HG02970 (cell line): ENCODE results near the gene PHYKPL.

Experiments used
- ATAC-seq: cut with Tn5 transposase; IDR thresholded peaks from one replicate; pipeline ENCODE4 v1.9.1; 2021; ENCODE audit warnings: mild to moderate bottlenecking, moderate library complexity, moderate number of reproducible peaks; ENCODE audit not compliant: unreplicated experiment, low FRiP score

PHYKPL gene

DNA sequence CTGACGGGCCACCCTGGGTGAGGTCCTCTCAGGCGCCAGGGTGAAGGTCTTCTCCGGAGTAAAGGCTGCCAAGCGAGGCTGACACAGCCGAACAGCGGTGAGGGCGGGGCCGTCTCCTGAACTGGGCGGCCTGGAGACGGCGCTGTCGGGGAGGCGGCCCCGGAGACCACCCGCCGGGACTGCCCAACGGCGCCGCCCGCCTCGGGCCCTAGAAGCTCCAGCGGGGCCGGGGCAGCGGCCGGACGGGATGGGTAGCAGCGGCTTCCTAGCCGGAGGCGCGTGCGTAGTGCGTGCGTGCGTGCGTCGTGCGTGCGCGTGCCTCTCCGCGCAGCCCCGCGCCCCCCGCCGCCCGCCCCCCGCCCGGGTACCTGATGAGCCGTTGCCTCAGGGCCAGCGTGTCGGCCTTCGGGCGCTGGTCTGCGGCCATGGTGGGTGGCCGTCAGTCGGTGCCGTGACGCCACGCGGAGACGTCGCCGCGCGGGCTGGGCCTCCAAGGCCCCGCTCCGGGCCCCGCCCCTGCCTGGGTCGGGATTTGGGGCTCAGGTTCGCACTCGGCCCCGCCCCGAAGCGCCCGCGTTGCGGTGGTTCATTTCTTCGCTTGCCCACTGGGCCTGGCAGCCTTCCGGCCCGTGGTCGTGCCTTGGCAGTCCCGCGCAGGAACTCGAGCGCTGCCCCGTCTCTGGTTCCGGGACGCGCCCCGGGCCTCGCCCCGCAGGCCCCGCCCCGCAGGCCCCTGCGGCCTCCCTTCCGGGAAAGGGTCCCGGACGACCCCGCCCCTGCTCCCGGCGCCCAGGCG, at the start of gene PHYKPL:
TSS of gene PHYKPL (minus strand) at position 679 of the 796 bp plus-strand sequence. CDS start at position 427, 252 bp downstream.
- peak; percentile 69 for ATAC-seq

- ATAC-seq = no peak
These were observed 49.8 kb upstream of the PHYKPL start for GRCh38 chr5:178282391-178282790.

DNA sequence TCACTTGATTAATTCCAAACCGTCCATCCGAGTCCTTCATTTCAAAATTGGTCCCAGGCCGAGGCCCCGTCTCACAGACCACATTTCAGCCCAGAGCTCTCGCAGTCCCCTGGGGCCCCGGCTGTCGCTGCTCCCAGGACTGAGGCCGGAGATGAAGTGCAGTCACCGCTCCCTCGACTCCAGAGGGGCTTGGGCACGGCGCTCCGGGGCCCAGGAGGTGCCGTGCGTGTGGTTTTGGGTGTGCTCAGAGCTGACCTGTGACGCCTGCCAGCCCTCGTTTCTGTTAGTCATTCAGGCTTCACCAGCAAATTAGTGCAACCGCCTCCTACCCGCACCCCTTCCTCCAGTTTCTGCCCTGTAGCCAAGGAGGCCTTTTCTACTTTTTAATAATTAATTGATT, 48.7 kb upstream of the PHYKPL start:
- ATAC-seq = no peak

- no peak for ATAC-seq
These were observed 48.0 kb upstream of the PHYKPL start for GRCh38 chr5:178280631-178281030.

DNA sequence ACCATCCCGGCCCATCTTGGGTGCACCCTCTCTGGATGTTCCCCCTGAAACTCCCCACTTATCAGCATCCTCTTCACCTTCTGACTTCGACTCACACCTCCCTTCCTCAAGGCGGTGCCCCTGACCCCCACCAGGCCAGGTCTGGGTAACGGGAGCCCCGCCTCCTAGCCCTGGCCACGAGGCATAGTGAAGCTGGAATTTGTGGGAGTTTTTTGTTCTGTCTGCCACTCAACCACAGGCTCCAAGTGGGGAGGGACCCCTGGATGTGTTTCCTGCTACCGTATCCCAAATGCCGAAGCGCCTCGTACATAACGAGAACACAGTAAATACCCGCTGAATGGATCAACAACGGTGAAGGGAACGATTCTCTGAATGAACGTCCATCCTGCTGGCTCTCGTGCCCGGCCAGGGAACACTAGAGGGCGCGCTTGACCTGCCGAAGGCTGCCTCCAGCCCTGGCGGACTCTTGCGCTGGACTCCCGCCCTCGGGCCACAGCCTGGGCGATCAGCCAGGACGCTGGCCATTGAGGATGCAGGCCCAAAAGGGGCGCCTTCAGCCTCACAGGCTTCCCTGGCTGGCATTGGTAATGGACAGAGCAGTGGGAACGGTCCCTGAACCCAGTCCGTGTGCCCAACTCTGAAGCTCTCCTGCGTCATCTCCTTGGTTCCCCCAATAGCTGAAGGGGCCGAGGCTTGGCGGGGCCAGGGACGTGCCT, 47.3 kb upstream of the PHYKPL start:
- ATAC-seq = no peak

GRCh38 chr5:178279026-178279722, 46.6 kb upstream of the PHYKPL start:
- ATAC-seq = no peak

DNA sequence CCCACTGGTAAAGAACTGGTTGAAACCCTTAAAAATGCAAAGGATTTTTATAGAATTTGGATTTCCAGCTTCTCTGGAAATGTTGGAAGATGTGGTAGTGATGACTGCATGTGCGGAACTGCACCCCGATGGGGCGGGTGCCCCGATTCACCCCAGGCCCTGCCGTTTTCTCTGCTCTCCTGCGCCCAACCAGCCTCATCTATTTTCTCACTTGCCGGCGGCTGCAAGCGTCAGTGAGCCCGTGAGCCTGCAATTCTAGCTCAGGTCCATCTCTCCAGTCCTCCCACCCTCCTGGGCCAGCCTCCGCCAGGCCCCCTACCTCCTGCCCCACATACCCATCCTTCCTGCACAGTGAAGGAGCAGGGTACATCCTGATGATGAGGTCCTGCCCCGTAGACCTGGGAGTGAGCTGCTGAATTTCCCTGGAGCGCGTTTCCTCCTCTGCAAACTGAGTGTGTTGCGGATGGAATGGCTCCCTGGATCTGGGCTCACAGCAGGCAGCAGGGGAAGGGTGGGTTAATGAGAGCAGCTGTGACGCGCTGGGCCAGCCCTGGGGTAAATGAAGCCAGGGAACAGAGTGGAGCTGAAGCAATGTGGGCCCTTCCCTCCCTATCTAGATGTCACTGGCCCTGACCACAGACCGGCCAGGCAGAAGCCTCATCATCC, 45.9 kb upstream of the PHYKPL start:
- ATAC-seq = no peak

- no peak for ATAC-seq
These were observed 45.3 kb upstream of the PHYKPL start for GRCh38 chr5:178277866-178278265.

DNA sequence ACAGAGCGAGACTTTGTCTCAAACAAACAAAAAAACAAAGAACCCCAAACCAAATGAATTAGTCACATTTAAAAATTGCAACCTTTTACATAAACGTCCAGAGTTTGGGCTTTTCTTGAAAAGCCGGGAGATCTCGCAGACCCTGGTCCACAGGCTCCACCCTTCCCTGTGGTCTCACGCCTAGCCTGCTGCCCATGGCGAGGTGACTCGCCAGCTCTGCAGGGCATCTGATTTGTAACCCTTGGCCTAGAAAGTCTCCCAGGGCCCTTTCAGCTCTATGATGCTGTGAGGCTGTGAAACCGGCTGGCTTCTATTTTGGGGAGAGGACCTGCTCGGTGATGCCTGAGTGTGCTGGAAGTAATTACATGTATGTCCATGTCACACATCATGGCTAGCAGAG, 44.7 kb upstream of the PHYKPL start:
- ATAC-seq = no peak

- no peak for ATAC-seq
These were observed 42.4 kb upstream of the PHYKPL start for GRCh38 chr5:178274781-178275537.

- ATAC-seq = no peak
These were observed 41.3 kb upstream of the PHYKPL start for GRCh38 chr5:178273665-178274541.

GRCh38 chr5:178273041-178273440, 40.4 kb upstream of the PHYKPL start:
- no peak for ATAC-seq

DNA sequence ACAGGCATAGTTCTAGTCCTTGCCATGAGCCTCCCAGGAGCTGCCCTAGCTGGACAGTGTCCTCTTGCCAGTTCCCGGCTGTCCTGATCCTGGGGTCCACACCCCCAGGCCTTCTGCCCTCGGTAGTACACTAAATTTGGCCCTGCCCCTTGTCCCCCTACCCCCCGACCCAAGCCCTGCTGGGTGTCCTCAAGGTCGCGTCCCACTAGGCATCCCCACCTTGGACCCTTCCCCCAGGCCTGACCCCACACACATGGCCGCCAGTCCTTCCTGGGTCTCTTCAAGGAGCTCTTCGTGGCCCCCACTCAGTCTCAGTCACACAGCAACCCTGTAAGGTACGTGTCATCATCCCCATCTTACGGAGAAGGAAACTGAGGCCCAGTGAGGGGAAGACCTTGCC, 40.0 kb upstream of the PHYKPL start:
- no peak for ATAC-seq

GRCh38 chr5:178271726-178272479, 39.3 kb upstream of the PHYKPL start:
- ATAC-seq = no peak

GRCh38 chr5:178271231-178271630, 38.6 kb upstream of the PHYKPL start:
- ATAC-seq = no peak

- ATAC-seq = no peak
These were observed 36.9 kb upstream of the PHYKPL start for GRCh38 chr5:178269499-178269898.

DNA sequence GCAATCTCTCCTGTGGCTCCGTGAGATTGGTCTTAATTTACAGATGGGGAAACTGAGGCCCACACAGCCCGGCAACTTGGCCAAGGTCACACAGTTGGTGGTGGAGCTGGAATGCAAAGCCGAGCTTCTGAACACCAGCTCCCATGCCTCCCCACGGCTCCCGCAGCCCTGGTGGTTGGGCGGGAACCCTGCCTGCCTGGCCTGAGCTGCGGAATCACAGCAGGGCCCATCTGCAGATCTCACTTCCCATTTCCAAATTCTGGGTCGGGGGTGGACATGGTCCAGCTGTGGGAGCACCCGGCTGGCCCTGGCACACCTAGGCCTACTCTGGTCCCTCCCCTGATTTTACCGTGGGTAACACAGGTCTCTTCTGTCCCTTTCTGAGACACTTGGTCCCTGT, 35.3 kb upstream of the PHYKPL start:
- ATAC-seq = no peak

GRCh38 chr5:178267245-178267644, 34.6 kb upstream of the PHYKPL start:
- ATAC-seq = no peak
